Hematopoietic multipotent progenitor cell treated with erythropoietin and hydrocortisone succinate and interleukin-3 and kit ligand, for 6 days (in vitro differentiated cells): ENCODE measurements around the gene ACADM.
"Not testable (repeated sequence)": the region's sequence is repeated elsewhere in the genome, so short reads cannot be mapped to it uniquely, and the experiment has no call there.

ENCODE experiments used
- DNase-seq: peaks from one replicate; pipeline ENCODE4 v3.0.0-alpha.2; 2015

ACADM gene

GRCh38 chr1:75742047-75742625 is 17.6 kb downstream of the ACADM start:
- no peak for DNase-seq

- peak; percentile 73 for DNase-seq
Observed at GRCh38 chr1:75745276-75745675, 20.8 kb downstream of the ACADM start.

- DNase-seq: not testable (repeated sequence)
Observed at GRCh38 chr1:75757210-75757609, 32.7 kb downstream of the ACADM start.

GRCh38 chr1:75758543-75758942 is 34.0 kb downstream of the ACADM start:
- not testable (repeated sequence) for DNase-seq

- DNase-seq: peak; percentile 37
Observed at GRCh38 chr1:75764057-75764655, 39.6 kb downstream of the ACADM start.

- no peak for DNase-seq
Observed at GRCh38 chr1:75765697-75766355, 41.3 kb downstream of the ACADM start.

GRCh38 chr1:75768016-75768415 is 43.5 kb downstream of the ACADM start:
- DNase-seq: no peak

- no peak for DNase-seq
Observed at GRCh38 chr1:75770761-75771160, 46.3 kb downstream of the ACADM start.

- DNase-seq: no peak
Observed at GRCh38 chr1:75771978-75772377, 47.5 kb downstream of the ACADM start.

GRCh38 chr1:75777812-75778211 is 53.3 kb downstream of the ACADM start:
- not testable (repeated sequence) for DNase-seq

- not testable (repeated sequence) for DNase-seq
Observed at GRCh38 chr1:75778694-75779093, 54.2 kb downstream of the ACADM start.

GRCh38 chr1:75780183-75780582 is 55.7 kb downstream of the ACADM start:
- not testable (repeated sequence) for DNase-seq

- DNase-seq: not testable (repeated sequence)
Observed at GRCh38 chr1:75783920-75784319, 59.4 kb downstream of the ACADM start.

- DNase-seq: no peak
Observed at GRCh38 chr1:75785320-75785982, 60.9 kb downstream of the ACADM start.

GRCh38 chr1:75785983-75786853 is 61.7 kb downstream of the ACADM start, which contains the start of gene RABGGTB:
TSS of gene RABGGTB (plus strand) at chr1:75786256. CDS start at chr1:75786272, 16 bp downstream.
- DNase-seq: peak; percentile 99

- no peak for DNase-seq
Observed at GRCh38 chr1:75786901-75787493, 62.5 kb downstream of the ACADM start.

- peak; percentile 33 for DNase-seq
Observed at GRCh38 chr1:75787524-75787923, 63.0 kb downstream of the ACADM start.

GRCh38 chr1:75789988-75790387 is 65.5 kb downstream of the ACADM start:
- peak; percentile 51 for DNase-seq

GRCh38 chr1:75791022-75791421 is 66.5 kb downstream of the ACADM start:
- DNase-seq: peak; percentile 24

GRCh38 chr1:75792091-75792490 is 67.6 kb downstream of the ACADM start:
- DNase-seq: peak; percentile 10

GRCh38 chr1:75794382-75794781 is 69.9 kb downstream of the ACADM start:
- peak; percentile 15 for DNase-seq

- DNase-seq: peak; percentile 41
Observed at GRCh38 chr1:75795703-75796193, 71.2 kb downstream of the ACADM start.
